ENCODE measurements around the gene VPS52. TPM values are rescaled to one million over a fixed set of nuclear protein-coding genes. Genes with fewer than 3 reads are reported as not detected.

The VPS52 gene
- total RNA-seq, 2 experiments from 2014 or later, result 50.4 to 73.5 TPM

- no peaks in the 10 kb centered on the region for H3K9me2 ChIP-seq (ENCODE audit: insufficient read depth, low read length)
- ChIA-PET CTCF (ENCODE audit: unreplicated experiment) (interaction anchor here (2.7 kb wide), 1 partner anchor 21 kb away, joined by 12 read pairs; no protein-coding TSS in a partner anchor), POLR2A (interaction anchor here (0.6 to 3.2 kb wide), 6 partner anchors 9 to 204 kb away, joined by 3 to 19 read pairs (median 4); partner anchors contain the start of genes PFDN6, RGL2 and WDR46)
- TF ChIP-seq EZH2phosphoT487 (IDR thresholded peaks at IDR 0.05; ENCODE audit: borderline replicate concordance, low read depth, low read length) (no peak), CTCF (conservative IDR thresholded peaks at IDR 0.05; ENCODE audit: low read length) (no peak)
- no peaks in the 10 kb centered on the region for H3K9me3 ChIP-seq (ENCODE audit: low read length)
- peaks cover 58% of the 10 kb centered on the region for H3K4me1 ChIP-seq (ENCODE audit: insufficient read depth, low read length, poor library complexity, severe bottlenecking)
- H2AFZ ChIP-seq (ENCODE audit: low read length), result no peak overlapping the region
- intact Hi-C loops (cut with micrococcal nuclease; ENCODE audit: unreplicated experiment), result loop anchor here (1.0 to 5.0 kb wide), 3 partner anchors 21 to 149 kb away; partner anchors contain the start of gene KIFC1
- peaks cover 26% of the 10 kb centered on the region for H3K79me2 ChIP-seq (ENCODE audit: insufficient read depth, low read depth, low read length)
- peaks cover 91% of the 10 kb centered on the region for H3K36me3 ChIP-seq (ENCODE audit: insufficient read depth, low read length)
- BruUV-seq (replicated peaks), result no TSS peak
- H4K20me1 ChIP-seq (ENCODE audit: insufficient read depth, low read length), result peaks cover 19% of the 10 kb centered on the region
- peak overlapping the region; percentile 93 for H3K27ac ChIP-seq (ENCODE audit: low read depth, low read length, poor library complexity, severe bottlenecking)
- no peak for DNase-seq (ENCODE audit: low spot score)
- no peak overlapping the region for H3K4me3 ChIP-seq (ENCODE audit: low read depth, low read length, poor library complexity, severe bottlenecking)
- peak overlapping the region; percentile 93 for H3K4me2 ChIP-seq (ENCODE audit: low read length)
These were observed 6.7 kb upstream of the VPS52 start for GRCh38 chr6:33278392-33278741.

GRCh38 chr6:33277663-33278391 is 6.2 kb upstream of the VPS52 start:
- intact Hi-C loops (cut with micrococcal nuclease; ENCODE audit: unreplicated experiment), result loop anchor here (1.0 to 5.0 kb wide), 4 partner anchors 21 to 149 kb away; partner anchors contain the start of gene KIFC1
- Histone ChIP-seq H3K9me2 (ENCODE audit: insufficient read depth, low read length) (no peaks in the 10 kb centered on the region), H3K4me2 (ENCODE audit: low read length) (peak overlapping the region; percentile 93), H4K20me1 (ENCODE audit: insufficient read depth, low read length) (peaks cover 25% of the 10 kb centered on the region), H3K79me2 (ENCODE audit: insufficient read depth, low read depth, low read length) (peaks cover 32% of the 10 kb centered on the region), H2AFZ (ENCODE audit: low read length) (peak overlapping the region; percentile 9; the same call in 1 of the 2 replicates), H3K27ac (ENCODE audit: low read depth, low read length, poor library complexity, severe bottlenecking) (peak overlapping the region; percentile 93), H3K4me3 (ENCODE audit: low read depth, low read length, poor library complexity, severe bottlenecking) (peak overlapping the region; percentile 97), H3K36me3 (ENCODE audit: insufficient read depth, low read length) (peaks cover 92% of the 10 kb centered on the region), H3K4me1 (ENCODE audit: insufficient read depth, low read length, poor library complexity, severe bottlenecking) (peaks cover 58% of the 10 kb centered on the region), H3K9me3 (ENCODE audit: low read length) (no peaks in the 10 kb centered on the region)
- ChIA-PET POLR2A (interaction anchor here (0.6 to 3.2 kb wide), 6 partner anchors 9 to 203 kb away, joined by 3 to 19 read pairs (median 4); partner anchors contain the start of genes PFDN6, RGL2, WDR46 and ZBTB22), CTCF (ENCODE audit: unreplicated experiment) (interaction anchor here (2.7 kb wide), 1 partner anchor 22 kb away, joined by 12 read pairs; no protein-coding TSS in a partner anchor)
- TF ChIP-seq EZH2phosphoT487 (IDR thresholded peaks at IDR 0.05; ENCODE audit: borderline replicate concordance, low read depth, low read length) (no peak), CTCF (conservative IDR thresholded peaks at IDR 0.05; ENCODE audit: low read length) (no peak)
- no TSS peak for BruUV-seq (replicated peaks)
- DNase-seq (ENCODE audit: low spot score), result peak; percentile 75
